Stimulated activated CD4-positive, alpha-beta T cell treated with anti-CD3 and anti-CD28 coated beads, Interleukin-1b, Interleukin-23, amount 100 ng/mL, for 1 hour (primary cell): Measurements from ENCODE around the gene RNF152.

Experiments used
- DNase-seq, 2 donors: peaks; one replicate each; pipeline ENCODE4 v3.0.0-alpha.2; 2020; ENCODE audit warnings: low read depth in 2 of 2

The RNF152 gene

DNA sequence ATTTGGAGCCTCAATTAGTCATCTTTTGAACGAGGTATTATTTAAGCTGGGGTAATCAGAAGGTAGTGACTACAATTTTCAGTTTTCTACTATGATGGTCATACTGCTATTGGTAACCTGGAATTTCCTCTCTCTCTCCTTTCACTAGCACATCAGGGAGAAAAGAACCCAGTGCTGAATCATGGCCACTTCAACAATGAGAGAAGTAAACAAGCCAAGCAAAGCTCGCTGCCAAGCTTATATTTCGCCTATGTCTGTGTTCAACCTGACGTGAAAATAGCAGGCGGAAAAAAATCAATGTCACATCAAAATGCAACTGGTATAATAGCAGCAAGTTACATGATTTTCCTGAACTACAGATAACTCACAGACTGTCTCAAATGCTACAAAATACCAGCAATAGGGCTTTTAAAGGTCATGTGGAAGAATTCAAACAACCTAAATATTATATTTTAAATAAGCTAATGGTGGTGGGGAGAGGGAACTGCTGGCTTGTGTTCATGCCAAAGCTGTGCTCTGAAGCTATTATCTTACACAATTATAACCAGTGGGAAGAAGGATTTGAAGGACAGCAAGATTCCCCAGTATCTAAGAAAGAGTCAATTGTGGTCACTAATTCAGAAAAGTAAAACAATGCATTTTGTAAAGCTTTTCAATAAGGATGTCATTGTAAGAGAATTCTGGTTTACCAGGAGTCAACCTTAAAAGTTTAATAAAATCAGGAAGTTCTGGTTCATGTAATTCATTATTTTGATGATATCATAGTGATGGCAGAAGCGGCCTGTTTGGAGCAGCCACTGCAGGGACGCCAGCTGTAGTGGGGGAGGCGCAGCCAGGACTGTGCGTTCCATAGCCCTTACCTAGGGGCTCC lies 38.0 kb downstream of the RNF152 start:
- no peak for DNase-seq

DNA sequence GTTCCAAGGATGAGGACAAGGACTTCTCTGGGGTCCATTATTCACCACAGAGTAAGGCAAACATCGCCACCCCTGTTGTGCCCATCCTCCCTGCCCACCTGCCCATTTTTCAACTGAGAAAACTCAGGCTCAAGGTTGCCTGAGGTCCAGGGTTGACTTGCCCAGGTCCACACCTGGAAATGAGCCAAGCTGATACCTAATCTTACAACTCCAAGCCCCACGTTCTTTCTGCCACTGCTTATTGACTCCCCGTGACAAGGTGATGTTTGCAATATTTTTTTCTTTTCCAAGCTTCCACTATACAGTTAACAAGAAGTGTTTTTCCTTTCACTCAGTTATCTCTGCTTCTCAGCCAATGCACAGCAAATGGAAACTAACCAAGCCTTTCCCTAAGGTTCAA lies 39.0 kb downstream of the RNF152 start:
- DNase-seq = no peak

GRCh38 chr18:61852496-61852895 lies 40.3 kb downstream of the RNF152 start:
- no peak for DNase-seq

GRCh38 chr18:61851940-61852451 lies 40.8 kb downstream of the RNF152 start:
- DNase-seq = no peak

GRCh38 chr18:61851279-61851678 lies 41.5 kb downstream of the RNF152 start:
- DNase-seq = no peak

DNA sequence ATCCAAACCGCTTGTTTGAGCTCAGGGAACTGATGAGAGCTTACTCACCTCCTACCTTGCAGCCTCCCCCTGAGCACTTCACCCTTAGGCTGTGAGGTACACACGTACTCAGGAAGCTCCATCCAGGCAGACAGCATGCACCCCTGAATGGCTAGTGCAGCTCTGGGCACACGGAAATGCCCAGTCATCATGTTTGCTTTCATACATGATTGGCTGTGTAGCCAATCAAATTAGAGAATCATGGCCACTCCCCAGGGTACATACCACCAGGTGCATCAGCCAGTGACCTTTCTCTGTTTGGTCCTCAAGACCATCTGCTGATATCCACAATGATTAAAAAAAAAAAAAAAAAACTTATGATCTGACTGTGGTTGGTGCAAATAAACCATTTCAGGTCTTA lies 42.1 kb downstream of the RNF152 start:
- DNase-seq = no peak

DNA sequence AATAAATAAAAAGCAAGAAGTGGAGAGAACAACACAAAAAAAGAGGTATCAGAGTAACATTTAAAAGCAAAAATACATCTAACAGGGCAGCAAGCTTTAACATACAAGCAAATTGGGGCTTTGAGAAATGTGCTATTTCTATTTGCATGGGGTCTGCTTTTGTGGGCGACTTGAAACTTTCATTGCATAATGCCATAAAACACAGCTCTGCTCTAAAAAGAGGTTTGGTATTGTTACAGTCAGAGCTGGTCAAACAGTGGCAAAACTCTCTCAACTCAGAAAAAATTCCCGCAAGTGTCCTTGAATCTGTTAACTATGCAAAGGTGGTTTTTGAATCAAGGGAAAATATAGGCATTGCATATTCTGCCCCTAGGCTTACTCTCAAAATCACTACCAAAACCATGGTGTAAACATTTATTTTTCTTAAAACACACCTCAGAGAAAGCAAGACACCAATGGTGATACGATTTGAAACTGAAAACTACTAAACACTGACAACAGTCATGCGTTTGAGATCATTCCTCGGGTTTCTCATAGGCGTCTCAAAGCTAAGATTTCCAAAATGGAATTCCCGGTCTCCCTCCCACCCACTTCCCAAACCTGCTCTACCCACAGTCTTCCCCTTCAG lies 45.5 kb downstream of the RNF152 start:
- no peak for DNase-seq

DNA sequence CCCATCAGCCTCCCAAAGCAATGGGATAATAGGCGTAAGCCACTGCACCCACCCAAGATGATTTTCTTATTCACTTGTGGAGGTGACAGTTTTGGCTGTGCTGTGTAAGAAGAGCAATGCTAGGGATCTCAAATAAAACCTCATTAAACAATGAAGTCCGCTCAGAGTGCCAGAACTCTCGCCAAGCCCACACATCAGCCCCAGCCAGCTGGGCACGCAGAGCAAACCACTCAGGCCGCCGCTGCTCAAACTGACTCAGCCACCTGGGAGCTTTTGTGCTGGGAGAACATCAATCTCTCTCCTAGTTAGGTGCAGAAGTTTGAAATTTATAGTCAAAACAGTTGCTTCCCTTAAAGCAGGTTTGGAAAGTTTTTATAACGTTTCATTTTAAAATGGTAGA lies 47.6 kb downstream of the RNF152 start:
- DNase-seq = no peak

DNA sequence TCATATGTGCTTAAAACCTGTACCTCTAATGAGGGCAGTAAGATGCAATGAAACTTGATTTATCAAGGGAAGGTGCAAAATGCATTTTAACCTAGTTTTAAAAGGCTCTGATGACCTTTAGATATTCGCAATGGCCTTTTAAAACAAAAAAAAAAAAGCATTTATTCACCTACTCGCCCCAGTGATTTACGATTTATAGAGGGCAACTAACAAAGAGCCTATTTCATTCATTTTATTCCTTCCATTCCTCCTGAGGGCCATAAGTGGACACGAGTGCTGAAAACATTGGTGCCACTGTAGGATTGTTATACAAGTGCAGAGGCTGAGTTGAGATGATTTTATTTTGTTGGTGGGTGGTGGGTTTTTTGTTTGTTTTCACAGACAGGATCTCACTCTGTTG lies 48.1 kb downstream of the RNF152 start:
- DNase-seq = no peak

DNA sequence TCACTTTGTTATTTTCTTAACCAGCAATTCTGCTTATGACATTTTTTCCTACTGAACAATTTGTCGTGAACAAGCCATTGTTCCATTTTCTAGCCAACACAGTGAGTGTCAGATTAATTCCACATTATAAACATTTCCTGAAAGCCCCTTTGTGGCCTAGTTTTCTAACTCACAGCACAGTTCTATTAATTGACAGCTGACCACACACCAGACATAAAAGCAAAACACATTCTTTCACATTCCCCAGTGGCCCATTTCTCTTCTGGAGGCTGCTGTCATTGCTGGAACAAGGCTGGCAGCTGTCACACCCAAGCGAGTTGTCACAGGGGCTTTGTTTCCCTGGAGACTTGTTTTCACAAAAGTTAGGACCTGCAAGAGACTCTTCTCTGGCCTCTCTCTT lies 50.7 kb downstream of the RNF152 start:
- DNase-seq = no peak

DNA sequence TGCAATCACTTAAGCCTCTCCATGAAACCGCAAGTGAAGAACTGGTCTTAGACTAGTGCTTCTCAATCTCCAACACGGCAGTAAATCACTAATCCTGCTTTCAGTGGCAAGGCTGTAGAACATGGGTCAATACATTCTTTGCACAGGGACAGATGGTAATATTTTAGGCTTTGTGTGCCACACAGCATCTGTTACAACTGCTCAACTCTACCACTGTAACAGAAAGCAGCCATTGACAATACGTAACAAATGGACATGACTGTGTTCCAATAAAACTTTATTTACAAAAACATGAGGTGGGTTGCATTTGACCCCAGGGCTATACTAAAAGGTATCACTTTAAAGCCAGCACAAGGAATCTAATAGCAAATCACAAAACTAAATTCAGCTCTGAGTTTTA lies 51.1 kb downstream of the RNF152 start:
- DNase-seq = no peak

DNA sequence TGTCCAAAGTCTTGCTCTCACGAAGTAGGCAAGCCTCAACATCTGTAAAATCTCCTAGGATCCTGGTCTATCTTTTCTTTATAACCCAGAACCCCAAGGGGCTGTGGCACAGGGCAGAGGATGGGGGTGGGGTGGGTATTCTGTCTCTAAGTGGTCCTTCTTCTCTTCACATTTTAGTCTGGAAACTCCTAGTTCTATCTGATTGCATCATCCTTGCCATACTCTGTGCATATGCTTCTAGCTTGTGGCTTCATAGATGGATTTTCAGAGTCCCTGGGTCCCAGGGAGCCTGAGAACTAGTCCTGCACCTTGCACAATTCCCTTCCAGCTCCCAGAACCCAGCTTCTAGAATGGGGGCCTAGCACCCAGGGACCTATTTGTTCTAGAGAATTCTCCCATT lies 52.5 kb downstream of the RNF152 start:
- no peak for DNase-seq

DNA sequence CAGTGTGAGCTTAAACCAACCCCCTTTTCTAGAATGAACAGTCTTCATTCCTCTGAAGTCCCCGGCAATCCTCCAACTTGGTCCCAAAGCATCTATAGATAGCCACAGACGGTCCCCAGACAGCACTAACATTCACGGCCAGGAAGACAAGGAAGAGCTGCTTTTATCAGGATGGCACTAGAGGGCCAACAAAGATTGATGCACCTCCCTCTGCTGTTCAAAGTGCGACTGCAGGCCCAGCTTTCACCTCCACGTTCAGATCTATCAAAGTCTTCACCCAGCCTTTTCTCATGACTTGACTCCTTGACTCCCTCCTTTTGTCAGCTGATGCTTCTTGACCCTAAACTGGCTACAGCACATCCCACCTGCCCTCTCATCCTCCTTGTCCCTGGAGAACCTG lies 54.3 kb downstream of the RNF152 start:
- DNase-seq = no peak

GRCh38 chr18:61833978-61834377 lies 58.8 kb downstream of the RNF152 start:
- no peak for DNase-seq

DNA sequence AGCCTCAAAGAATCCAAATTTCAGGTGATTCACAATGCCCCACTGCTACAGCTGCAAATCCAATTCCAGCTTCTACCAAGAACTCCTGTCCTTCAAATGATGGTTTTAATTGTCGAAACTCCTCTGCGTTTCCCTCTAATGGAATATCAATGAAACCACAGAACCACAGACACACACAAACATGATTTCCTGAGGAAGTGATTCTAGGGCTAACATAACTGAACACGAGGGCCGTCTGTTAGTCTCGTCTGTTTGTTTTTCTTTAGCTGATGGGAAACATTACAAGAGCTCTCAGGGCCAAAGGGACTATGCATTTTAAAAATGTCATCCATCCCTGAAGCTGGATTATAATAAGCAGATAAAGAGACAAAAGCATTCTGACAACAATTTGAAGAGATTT lies 59.4 kb downstream of the RNF152 start:
- no peak for DNase-seq

DNA sequence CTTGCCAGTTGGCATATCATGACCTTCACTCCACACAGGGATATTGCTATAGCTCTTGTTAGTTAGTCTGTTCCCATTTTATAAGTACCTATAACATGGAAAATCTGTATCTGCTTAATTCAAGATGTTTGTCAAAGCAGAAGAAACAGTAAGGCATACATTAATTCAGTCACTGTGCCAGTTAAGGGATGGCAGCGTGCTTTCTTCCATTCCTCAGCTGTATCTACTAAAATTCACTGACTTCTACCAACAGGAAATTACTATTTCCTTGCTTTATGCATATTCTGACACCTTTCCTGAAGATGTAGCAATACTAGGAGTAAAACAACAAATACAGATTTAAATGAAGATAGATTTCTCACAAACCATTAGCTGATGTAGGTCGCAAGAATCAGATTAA lies 59.9 kb downstream of the RNF152 start:
- DNase-seq = no peak

DNA sequence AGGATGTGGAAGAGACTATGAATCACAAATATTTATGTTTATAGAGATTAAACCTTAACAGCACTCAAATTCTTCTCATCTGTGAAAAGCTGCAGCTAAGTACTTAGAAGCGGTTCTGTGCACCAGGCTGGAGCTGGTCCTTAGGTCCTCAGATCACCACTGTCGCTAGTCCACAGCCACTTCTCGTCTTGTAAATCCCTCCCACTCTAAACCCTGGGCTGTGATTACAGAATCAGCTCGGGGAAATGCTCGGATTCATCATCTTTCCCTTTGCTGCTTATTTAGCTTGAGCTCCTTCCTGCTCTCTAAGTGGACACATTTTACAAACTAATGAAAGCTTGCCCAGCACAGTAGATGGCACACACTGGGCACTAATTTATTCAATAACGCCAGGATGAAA lies 61.7 kb downstream of the RNF152 start:
- DNase-seq = no peak

DNA sequence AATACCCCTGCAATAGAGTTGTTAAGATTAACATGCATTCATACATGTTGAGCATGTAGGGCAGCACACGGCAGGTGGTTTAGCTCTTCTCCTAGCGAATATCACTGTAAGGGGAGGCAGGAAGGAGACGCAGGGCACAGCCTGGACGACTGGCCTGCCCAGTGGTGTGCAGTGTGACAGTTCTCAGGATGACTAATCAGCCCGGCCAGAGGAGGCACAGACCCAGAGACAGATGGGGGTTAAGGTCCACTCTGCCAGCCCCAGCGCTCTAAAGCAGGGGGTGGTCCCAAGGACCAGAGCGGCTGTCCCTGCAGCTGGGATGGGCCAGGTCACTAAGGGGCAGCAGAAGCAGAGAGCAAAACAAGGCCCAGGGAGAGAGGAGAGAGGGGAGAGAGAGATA lies 63.7 kb downstream of the RNF152 start:
- DNase-seq = no peak

DNA sequence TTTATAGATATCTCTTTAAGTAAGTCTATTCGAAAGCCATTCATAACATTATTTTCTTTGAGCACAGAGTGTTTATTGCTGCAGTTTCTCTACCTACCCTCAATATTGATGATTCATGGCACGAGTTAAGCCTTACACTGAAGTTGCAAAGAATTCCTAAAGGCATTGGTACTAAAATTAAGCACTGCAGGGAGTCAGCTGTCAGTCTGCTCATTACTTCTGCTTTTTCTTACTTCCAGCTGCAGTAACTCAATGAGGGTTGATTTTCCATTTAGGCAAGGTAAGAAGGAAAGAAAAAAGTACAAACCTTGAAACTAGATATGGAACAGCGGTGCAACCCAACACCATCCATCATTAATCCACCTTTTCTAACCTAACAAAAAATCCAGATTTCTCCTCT lies 65.2 kb downstream of the RNF152 start:
- no peak for DNase-seq

DNA sequence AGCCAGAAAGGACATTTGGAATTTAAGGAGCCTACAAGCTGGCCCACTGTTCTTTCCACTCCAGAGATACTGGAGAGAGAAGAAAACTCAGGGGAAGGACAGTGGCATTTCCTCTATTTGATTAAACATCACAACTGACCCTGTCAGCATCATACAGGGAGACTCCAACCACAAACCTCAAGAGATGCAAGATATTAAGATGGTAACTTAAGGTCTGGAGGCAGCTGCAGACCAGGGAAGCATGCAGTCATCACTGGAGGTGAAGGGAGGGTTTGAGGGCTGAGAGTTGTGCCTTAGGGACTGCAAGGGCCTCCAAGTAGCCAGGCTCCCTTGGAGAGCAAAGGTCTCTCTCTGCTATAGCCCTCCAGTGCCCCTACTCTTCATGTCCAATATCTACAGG lies 67.4 kb downstream of the RNF152 start:
- DNase-seq = no peak

DNA sequence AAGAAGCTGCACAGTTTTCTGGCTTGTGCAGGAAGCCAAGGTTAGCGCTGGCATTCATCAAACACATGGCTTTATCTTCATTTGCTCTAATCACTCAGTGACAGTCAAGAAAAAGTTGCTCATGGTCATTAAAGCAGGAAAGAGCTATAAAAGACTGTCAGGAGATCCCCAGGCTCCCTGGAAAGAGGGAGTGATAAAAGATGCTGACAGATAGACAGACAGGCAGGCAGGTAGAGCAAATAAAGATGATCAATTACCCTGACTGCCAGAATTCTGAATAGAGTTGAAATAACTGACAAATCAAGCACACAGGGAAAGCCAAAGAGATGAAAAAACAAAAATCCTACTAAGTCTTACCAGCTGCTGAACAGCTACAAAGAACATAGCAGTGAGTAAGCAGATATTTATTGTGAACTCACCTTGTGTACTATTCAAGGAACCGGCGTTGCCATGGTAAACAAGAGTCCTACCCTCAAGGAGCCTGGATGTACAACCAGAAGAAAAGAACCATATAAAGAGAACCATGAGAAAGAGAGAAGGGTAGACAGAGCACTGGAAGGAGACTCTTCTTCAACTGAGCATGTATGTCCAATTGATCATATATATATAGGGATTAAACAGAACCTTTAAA lies 68.0 kb downstream of the RNF152 start:
- DNase-seq = no peak

DNA sequence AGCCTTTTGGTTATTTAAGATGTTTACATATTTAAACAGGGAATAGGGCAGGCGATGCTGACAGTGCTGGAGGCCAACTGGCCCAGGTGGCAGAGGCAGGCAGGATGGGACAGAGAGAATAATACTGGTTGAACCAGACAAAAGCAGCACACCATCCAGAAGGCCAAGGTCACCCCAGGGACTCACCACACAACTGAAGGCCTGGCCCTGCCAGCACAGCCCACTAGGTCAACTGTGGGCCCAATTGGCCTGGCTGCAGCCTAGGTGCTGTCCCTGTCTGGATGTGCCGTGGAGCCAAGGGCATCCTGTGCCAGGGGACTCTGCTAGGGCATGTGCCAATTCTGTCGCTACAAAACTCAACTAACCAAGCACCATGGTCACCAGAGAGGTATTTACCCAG lies 69.2 kb downstream of the RNF152 start:
- no peak for DNase-seq

DNA sequence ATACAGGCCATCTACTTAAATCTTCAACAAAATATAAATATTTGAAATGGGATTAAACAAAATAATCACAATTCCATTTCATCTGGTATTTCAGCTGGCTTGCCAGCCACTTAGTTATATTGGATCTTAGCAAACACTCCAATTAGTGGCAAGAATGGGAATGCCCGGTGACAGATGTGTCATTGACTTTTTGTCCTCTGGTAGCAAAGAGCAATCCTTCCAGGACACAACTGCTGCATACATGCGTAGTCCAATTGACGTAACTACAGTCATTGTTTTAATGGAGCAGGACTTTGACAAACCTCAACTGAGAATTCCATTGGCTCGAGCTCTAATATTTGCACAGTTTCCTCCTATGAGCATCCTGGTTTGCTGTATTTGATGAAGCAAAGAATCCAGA lies 69.9 kb downstream of the RNF152 start:
- no peak for DNase-seq
